Stimulated activated CD4-positive, alpha-beta T cell treated with anti-CD3 and anti-CD28 coated beads, Interleukin-1b, Interleukin-23, amount 100 ng/mL, for 4 hours (primary cell): Measurements from ENCODE around the gene ZNF784.

Experiments
- DNase-seq, 2 donors: peaks; one replicate each; pipeline ENCODE4 v3.0.0-alpha.2; 2020; ENCODE audit warnings: low read depth in 2 of 2

Gene ZNF784

DNA sequence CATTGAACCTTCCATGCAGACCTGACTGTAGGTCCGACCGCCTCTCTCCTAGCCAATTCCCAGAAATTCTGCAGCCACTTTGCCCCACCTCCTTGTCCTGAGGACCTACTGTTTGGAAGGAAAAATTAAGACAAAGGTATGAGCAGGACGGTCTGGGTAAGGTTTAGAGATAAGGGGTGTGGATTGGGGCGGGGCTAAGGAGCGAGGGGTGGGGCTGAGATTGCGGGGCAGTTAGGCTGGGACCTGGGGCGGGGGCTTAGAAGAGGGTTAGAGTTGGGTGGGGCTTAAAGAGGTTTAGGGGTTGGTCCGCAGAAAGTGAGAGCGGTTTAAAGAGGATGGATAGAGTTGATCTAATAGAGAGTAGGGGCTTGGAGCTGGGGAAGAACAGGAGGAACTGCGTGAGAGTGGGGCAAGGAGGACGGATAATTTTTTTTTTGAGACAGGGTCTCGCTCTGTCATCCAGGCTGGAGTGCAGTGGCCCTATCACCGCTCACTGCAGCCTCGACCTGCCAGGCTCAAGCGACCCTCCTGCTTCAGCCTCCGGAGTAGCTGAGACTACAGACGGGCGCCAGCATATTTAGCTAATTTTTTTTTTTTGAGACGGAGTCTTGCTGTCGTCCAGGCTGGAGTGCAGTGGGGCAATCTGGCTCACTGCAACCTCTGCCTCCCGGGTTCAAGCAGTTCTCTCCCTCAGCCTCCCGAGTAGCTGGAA lies 20.6 kb downstream of the ZNF784 start:
- DNase-seq = no peak

DNA sequence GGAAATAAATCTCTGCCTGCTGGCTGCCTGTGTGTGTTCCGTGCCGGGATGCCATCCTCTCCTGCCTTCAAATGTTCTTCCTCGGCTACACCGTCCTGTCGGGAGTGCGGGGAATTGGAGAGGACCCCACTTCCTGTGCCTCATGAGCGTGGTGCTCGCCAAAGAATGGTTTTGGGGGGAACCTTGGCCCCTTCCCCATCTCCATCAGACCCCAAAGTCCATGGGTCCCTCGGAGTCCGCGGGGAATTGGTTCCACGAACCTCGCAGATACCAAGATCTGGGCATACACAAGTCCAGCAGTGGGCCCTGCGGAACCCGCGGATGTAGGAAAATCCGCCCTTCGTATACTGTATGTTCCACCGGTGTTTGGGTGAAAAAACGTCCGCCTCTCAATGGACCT lies 21.3 kb downstream of the ZNF784 start:
- DNase-seq = no peak

DNA sequence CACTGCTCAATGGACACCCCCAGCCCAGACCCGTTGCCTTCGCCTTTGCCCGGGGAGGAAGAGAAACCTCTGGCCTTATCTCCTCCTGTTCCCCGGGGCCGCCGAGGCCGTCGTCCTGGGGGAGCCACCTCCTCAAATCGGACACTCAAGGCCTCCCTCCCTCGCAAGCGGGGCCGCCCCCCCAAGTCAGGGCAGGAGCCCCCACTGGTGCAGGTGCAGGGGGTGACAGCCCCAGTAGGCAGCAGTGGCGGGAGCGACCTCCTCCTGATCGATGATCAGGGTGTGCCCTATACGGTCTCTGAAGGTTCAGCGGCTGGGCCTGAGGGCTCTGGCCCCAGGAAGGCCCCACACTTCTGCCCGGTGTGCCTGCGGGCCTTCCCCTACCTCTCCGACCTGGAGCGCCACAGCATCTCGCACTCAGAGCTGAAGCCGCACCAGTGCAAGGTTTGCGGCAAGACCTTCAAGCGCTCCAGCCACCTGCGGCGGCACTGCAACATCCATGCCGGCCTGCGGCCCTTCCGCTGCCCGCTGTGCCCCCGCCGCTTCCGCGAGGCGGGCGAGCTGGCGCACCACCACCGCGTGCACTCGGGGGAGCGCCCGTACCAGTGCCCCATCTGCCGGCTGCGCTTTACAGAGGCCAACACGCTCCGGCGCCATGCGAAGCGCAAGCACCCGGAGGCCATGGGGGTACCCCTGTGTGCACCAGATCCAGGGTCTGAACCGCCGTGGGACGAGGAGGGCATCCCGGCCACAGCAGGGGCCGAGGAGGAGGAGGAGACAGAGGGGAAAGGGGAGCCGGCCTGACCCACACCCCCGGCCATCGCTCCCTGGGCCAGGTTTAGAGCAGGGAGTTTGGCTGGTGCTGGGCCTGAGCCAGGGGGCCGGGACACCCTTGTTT lies 22.0 kb downstream of the ZNF784 start:
- DNase-seq = no peak

DNA sequence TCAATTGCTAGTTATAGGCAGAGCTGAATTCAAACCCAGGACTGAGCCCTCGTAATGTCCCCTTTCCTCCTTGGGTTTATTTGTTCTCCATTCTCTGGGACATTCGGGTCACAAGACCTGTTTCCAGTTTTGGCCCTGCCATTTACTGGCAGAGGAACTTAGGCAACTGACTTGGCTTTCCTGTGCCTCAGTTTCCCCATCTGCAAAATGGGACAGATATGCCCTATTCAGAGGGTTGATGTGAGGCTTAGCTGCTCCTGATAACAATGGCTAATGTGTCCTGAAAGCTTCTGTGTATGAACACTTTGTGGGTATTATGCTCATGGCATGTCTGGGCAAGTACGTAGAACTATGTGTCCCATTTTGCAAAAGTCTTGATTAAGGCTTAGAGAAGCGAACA lies 23.3 kb downstream of the ZNF784 start:
- no peak for DNase-seq

DNA sequence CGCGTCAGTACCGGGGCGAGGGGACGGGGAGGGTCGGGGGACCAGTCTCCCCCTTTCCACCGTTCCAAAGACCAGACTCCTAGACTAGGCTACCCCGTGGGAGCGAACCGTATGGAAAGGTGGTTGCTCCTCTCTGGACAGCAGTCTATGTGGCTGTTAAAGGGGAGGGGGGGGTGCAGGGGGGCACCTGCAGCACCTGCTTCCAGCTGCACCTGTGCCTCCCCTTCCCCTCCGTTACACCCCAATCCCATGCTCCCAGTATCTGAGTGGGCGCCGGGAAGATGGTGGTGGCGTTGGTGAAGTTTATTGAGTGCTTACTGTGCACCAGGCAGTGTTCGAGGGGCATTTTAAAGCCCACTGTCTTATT lies 23.7 kb downstream of the ZNF784 start:
- no peak for DNase-seq

DNA sequence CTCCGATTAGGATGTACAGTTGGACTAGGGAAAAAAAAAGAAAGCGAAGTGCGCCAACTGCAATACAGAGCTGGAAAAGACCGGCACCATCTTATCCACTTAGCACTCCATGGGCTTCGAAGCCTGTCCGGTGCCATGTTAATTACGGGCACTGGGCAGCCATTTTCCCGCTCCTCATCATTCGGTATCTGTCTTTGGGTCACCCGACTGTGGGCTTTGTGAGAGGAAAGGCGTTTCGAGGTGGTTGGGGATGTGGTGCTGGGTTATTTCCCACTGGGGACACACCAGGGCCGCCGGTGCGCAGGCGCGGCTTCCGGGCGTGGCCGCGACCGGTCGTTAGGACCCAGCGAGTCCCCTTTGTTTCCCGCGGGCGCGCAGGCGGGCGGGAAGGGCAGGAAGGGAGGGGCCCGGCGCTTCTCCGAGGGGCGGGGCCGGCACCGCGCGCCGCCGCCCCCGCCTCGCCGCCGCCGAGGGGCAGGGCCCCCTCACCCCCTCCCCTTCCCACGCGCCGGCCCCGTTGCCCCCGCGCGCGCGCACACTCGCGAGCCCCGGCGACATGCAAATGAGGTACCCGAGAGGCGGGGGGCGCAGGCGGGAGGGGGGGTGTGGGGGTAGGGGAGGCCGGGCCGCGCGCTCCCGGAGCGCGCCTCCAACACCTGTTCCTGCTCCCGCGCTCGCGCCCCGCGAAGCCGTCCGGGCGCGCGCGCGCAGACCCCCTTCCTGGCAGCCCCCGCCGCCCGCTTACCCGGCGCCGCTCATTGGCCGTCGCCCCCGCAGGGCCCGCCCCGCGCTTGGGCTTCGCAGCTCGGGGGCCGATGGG lies 24.3 kb downstream of the ZNF784 start, which contains the start of gene ZNF524:
Gene ZNF524 (plus strand): TSS at position 447 of the 820 bp plus-strand sequence. CDS start 1,825 bp downstream, outside the sequence.
- peak; percentile 75 to 79 for DNase-seq

DNA sequence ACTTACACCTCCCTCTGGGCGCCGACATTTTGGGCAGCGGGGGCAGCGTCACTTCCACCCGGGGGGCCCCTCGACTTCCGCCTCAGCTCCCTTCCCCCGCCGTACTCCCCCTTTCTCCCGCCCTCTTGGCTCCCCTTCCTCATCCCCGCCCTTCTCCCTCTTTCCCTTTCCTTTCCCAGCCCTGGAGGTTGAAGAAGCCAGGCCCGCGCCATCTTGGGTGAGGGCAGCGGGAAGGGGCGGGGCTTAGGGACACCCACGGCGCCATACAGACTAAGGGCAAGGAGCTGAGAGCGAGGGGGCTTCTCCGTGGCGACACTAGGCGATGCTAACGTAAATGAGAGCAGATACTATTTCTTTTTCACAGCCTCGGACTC lies 24.9 kb downstream of the ZNF784 start, which contains the start of gene FIZ1:
Gene FIZ1 (minus strand): TSS at position 50 of the 374 bp plus-strand sequence. CDS start 1,652 bp downstream, outside the sequence.
- DNase-seq = peak; percentile 92 to 94

DNA sequence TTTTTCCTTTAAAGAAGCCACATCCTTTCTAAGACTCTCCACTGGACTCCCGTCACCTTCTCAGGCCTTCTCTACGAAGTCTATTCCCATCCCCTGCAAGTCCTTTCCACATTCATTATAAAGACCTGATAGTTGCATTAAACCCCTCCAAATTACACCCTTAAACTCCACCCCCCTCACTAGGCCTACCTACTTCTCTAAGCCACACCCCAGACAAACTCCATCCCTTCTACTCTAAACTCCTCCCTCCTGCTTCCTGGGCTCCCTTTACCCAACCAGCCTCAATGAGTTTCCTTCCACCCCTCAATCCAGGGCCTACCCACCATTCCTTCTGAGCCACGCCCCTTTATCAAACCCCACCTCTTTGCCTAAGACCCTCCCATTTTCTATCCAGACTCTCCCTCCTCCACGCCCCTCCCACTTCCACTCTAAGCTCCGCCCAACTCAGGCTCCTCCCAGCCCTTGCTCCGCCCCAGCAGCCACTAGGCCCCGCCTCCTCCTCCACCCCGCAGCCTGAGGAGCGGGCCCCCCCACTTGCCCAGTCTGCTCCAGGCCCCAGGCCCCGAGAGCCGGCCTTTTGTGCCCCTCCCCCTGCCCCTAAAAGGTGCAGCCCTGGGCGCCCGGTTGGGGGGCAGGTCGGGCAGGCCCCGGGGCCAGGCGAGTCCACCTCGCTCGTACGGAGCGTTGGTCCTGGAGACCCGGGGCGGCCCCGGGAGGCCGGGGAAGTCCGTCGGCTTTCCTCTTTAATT lies 25.5 kb downstream of the ZNF784 start:
- DNase-seq = peak; percentile 82 to 90

DNA sequence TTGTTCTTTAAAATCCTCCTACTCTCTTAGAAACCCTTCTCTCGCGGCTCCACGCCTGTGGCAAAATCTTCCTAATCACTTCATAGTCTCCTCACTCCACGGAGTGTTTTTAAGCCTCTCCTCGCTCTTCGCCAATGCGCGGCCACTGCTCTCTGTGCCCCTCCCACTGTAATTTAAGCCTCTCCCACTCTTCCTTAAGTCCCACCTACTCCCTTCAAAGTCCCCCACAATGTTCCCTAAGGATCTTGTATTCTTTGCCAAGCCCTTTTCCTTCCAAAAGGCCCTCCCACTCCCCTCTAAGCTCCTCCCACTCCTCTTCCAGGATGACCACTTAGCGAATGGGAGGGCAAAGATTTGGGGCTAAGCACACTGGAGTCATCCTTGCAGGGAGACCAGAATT lies 26.3 kb downstream of the ZNF784 start:
- no peak for DNase-seq

DNA sequence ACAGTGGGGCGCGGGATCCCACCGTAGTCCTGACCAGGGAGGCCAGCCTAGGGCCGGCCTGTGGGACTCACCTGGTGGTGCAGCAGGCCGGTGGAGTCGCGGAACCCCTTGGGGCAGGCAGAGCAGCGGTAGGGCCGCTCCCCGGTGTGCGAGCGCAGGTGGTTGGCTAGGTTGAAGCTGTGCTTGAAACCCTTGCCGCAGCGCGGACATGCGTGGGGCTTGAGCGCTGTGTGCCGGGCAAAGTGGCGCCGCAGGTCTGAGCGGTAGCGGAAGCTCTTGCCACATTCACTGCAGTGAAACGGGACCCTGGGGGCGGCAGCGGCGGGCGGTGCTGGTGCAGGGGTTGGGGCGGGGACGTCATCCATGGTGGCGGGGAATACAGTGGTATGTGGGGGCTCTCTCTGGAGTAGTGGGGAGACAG lies 26.9 kb downstream of the ZNF784 start:
- no peak for DNase-seq

DNA sequence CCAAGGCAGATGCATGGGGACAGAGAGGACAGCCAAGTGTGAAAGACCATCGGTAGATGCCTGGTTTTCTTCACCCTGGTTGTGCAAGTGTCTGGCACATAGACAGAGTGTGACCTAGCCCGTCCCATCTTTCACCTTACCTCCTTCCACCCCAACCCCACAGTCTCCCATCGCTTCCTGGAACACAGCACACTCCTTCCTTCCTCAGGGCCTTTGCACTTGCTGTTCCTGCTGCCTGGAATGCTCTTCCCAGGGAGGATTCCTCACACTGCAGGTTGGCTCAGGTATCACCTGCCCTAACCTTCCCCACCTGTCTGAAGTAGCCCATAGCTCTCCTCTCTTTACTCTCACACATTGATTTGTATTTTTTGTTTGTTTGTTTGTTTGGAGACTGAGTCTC lies 28.1 kb downstream of the ZNF784 start:
- no peak for DNase-seq

DNA sequence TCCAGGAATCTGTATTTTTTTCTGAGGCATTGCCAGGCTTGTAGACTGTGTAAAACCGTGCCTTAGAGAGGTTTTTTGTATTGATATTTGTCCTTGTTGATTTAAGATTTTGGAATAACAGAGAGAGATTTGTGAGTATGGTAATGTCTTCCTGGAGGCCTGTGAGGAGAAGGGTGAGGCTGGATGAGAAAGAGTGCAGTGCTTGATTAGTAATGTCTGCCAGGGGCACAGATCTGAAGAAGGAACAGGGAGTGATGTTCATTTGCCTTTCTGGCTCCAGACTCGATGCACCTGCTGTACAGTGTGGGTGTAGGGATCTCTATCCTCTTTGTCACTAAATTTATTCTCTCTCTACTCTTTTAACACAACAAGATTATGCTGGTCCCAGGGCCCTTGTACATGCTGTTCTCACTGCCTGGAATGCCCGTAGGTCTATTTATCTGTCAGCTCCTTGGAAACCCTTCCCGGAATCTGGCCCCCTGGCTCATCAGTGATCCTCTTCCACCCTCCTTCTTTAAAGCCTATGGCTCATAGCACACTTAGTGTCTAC lies 29.3 kb downstream of the ZNF784 start:
- DNase-seq = no peak

DNA sequence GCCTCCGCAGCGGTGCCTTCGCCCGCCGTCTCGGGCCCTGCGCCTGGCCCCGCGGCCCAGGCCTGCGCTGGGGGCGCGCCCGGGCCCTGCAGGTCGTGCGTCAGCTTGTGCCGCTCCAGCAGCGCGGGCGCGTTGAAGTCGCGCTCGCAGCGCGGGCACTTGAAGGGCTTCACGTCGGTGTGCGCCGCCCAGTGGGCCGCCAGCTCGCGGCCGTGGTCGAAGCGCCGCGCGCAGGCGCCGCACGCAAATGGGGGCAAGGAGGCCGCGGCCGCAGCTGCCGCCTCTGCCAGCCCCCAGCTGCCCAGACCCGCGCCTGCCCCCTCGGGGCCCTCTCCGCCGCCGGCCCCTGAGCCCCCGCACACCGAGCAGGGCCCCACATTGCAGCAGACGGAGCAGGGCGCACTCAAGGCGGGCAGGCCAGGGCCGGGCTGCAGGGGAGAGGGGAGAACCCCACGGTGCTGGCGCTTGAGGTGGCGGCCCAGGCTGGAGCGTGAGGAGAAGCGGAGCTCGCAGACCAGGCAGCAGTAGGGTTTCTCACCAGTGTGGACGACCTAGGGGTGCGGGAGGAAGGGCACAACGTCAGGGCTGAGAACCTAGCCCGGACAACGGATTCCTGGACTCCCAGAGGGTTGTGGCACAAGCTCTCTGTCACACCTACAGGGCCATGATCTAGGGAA lies 31.1 kb downstream of the ZNF784 start:
- no peak for DNase-seq

DNA sequence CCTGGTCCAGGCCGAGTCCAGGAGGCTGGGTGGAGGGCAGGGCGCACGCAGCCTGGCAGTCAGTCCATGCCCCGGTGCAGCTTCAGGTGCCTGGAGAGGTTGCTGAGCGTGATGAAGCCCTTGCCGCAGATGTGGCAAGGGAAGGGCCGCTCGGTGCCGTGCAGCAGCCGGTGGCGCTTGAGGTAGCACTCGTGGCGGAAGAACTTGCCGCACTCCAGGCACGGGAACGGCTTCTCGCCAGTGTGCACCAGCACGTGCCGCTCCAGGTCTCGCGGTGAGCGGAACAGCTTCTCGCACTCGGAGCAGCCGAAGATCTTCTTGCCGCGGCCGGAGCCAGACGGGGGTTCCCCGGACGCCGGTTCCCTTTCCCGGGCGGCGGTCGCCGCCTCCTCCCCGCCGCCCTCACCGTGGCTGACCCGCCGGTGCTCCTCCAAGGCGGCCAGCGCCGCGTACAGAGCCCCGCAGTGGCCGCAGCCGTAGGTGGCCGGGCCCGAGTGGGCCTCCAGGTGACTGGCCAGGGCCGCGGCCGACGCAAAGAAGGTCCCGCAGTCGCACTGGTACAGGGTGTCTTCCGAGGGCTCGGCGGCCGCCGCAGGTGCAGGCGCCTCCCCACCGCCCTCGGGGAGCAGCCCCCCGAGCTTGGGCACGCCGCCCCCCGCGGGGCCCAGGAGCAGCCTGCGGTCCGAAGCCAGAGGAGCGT lies 31.8 kb downstream of the ZNF784 start:
- no peak for DNase-seq

DNA sequence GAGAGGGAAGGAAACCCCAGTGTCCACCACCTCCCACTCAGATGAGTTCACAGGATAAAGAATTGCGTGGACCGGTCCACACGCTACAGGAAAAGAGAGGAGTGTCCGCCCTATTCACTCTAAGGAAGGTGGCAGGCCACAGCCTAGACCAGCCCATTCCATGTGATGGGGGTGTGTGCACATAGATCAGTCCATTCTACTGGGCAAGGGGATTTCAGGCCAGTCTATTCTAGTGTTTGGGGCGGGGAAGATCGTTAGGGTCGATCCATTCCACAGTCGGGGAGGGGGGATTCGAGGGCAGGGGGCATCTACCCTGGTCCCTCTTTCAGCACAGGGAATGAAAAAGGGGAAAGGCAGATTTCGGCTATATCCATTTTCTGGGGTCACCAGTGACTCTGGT lies 32.8 kb downstream of the ZNF784 start:
- DNase-seq = no peak

DNA sequence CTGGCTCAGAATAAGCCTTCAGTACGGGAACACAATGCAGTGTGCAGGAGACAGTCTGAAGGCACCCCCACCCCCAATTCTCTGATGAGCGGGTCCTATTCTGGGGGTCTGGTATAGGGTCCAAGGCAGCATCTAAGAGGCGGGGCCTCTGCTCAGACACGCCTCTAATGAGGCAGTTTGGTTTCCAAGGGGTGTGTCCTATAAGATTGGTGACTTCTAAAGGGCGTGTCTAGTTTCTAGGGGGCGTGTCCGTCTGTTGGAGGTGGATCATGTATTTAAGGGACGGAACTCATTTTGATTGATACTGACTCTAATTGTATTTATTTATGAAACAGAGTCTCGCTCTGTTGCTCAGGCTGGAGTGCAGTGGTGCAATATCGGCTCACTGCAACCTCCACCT lies 33.7 kb downstream of the ZNF784 start:
- no peak for DNase-seq

DNA sequence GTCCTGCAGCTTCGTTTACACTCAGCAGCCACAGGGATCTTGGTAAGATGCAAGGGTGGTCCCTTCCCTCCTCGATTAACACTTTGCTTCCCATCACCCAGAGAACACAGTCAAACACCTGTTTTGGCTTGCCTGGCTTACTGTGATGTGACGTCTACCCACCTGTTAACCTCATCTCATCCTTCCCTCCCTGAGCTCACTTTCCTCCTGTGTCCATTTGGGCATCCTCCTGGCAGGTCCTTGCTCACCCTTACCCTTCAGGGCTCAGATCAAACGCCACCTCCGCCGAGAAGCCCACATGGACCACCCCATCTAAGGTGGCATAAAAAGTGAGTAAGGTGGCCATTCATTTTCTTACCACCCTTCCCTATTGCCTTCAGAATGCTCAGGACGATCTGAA lies 34.3 kb downstream of the ZNF784 start:
- DNase-seq = no peak

DNA sequence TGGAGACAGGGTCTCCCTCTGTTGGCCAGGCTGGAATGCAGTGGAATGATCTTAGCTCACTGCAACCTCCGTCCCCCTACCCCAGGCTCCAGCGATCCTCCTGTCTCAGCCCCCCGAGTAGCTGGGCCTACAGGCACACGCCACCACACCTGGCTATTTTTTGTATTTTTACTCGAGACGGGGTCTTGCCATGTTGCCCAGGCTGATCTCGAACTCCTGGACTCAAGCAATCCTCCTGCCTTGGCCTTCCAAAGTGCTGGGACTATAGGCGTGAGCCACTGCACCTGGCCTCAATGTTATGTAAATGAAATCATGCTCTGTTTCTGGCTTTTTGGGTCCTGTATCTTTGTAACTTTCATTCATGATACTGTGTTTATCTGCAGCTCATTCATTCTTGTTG lies 35.6 kb downstream of the ZNF784 start:
- DNase-seq = no peak

DNA sequence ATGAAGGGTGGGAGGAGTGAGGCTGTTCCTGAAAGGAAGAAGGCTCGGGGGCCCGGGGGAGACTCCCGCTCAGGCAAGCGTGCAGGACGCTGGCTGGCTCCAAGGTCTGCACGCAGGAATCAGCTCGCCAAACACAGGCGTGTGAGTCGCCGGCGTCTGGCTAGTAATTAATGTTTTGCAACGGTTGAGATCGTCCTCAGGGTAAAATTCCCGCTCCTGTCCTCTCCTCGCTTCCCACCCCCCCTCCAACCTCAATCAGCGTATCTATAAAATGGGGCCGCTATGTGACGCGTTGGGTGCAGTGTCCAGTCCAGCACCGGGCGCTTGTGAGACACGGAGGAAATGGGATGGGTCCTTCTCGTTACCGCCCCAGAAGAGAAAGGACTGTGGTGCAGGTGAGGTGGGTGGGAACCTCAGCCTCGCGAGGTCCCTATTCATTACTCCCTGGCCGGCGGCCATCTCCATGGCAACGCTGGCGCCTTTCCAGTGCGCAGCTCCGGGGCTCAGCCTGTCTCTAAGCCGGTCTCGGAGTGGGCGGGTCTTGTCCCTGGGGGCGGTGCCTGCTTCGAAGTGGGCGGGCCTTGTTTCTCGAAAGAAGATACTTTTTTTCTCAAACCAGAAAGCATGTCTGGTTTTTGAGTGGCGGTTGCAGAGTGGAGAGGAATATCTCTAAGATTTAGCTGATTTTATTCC lies 37.2 kb downstream of the ZNF784 start:
- DNase-seq = peak; percentile 84 to 88
